NCI-H748 (cell line): Measurements from ENCODE around the gene YTHDC2.

ENCODE experiments used
- DNase-seq: peaks from one replicate; lab custom pipeline; 2025; ENCODE audit not compliant: unreplicated experiment; lab: John Stamatoyannopoulos, UW

Gene YTHDC2

GRCh38 chr5:113519412-113519811 lies 5.9 kb downstream of the YTHDC2 start:
- DNase-seq = no peak

GRCh38 chr5:113520429-113520828 lies 6.9 kb downstream of the YTHDC2 start:
- DNase-seq = no peak

GRCh38 chr5:113520899-113521298 lies 7.4 kb downstream of the YTHDC2 start:
- DNase-seq = no peak

- no peak for DNase-seq
Measured at GRCh38 chr5:113523168-113523567, 9.7 kb downstream of the YTHDC2 start.

- DNase-seq = no peak
Measured at GRCh38 chr5:113524927-113525326, 11.4 kb downstream of the YTHDC2 start.

- DNase-seq = no peak
Measured at GRCh38 chr5:113526421-113526820, 12.9 kb downstream of the YTHDC2 start.

- DNase-seq = no peak
Measured at GRCh38 chr5:113527746-113528145, 14.3 kb downstream of the YTHDC2 start.

GRCh38 chr5:113531481-113532159 lies 18.1 kb downstream of the YTHDC2 start:
- no peak for DNase-seq

GRCh38 chr5:113538313-113538712 lies 24.8 kb downstream of the YTHDC2 start:
- no peak for DNase-seq

- DNase-seq = no peak
Measured at GRCh38 chr5:113546703-113547183, 33.2 kb downstream of the YTHDC2 start.

GRCh38 chr5:113548396-113548795 lies 34.9 kb downstream of the YTHDC2 start:
- DNase-seq = no peak

GRCh38 chr5:113552137-113552536 lies 38.6 kb downstream of the YTHDC2 start:
- no peak for DNase-seq

- no peak for DNase-seq
Measured at GRCh38 chr5:113552620-113553019, 39.1 kb downstream of the YTHDC2 start.

- no peak for DNase-seq
Measured at GRCh38 chr5:113562828-113563400, 49.4 kb downstream of the YTHDC2 start.

GRCh38 chr5:113569396-113569795 lies 55.9 kb downstream of the YTHDC2 start:
- no peak for DNase-seq

- DNase-seq = no peak
Measured at GRCh38 chr5:113572716-113573115, 59.2 kb downstream of the YTHDC2 start.

GRCh38 chr5:113574417-113574816 lies 60.9 kb downstream of the YTHDC2 start:
- no peak for DNase-seq

- DNase-seq = no peak
Measured at GRCh38 chr5:113575074-113575473, 61.6 kb downstream of the YTHDC2 start.

GRCh38 chr5:113578091-113578490 lies 64.6 kb downstream of the YTHDC2 start:
- no peak for DNase-seq

GRCh38 chr5:113581388-113581787 lies 67.9 kb downstream of the YTHDC2 start:
- DNase-seq = no peak

GRCh38 chr5:113598150-113598549 lies 84.7 kb downstream of the YTHDC2 start:
- no peak for DNase-seq

- DNase-seq = no peak
Measured at GRCh38 chr5:113598926-113599325, 85.4 kb downstream of the YTHDC2 start.
